Osteocyte (in vitro differentiated cells): ENCODE data around the gene LARGE1. TPM values are rescaled to one million over a fixed set of nuclear protein-coding genes. Genes with fewer than 3 reads are reported as not detected.

Source experiments
- DNase-seq: peaks from one replicate; pipeline ENCODE4 v3.0.0; 2021; ENCODE audit warnings: mixed read lengths; ENCODE audit not compliant: unreplicated experiment; ENCODE audit errors: extremely low spot score
- H3K27ac Mint-ChIP-seq: one replicate; pipeline ENCODE4 v1.8.0; 2021; ENCODE audit warnings: mild to moderate bottlenecking, mixed read lengths; ENCODE audit not compliant: unreplicated experiment
- H3K27me3 Mint-ChIP-seq: one replicate; pipeline ENCODE4 v1.8.0; 2021; ENCODE audit warnings: mixed read lengths; ENCODE audit not compliant: unreplicated experiment
- H3K36me3 Mint-ChIP-seq: one replicate; pipeline ENCODE4 v1.8.0; 2021; ENCODE audit warnings: mixed read lengths; ENCODE audit not compliant: unreplicated experiment
- H3K4me1 Mint-ChIP-seq: one replicate; pipeline ENCODE4 v1.8.0; 2021; ENCODE audit warnings: mixed read lengths; ENCODE audit not compliant: unreplicated experiment
- H3K4me3 Mint-ChIP-seq: one replicate; pipeline ENCODE4 v1.8.0; 2021; ENCODE audit warnings: mild to moderate bottlenecking, moderate library complexity, mixed read lengths; ENCODE audit not compliant: unreplicated experiment
- H3K9me3 Mint-ChIP-seq: one replicate; pipeline ENCODE4 v1.8.0; 2021; ENCODE audit warnings: mixed read lengths; ENCODE audit not compliant: unreplicated experiment
- CTCF ChIP-seq: fragments of 200-600 bp; sonication (generic); IDR thresholded peaks from 2 replicates; pipeline ENCODE4 v1.5.0; 2021; ENCODE audit warnings: antibody characterized with exemption, mild to moderate bottlenecking, moderate library complexity
- total RNA-seq: library from RNA; stranded (reverse); gene quantifications from 2 replicates; pipeline ENCODE4 v1.2.1, GENCODE V29; 2021

LARGE1 gene
- total RNA-seq, 1 donor from 2014 or later: 17.6 TPM

GRCh38 chr22:33726294-33726734 is 194.0 kb downstream of the LARGE1 start:
- Mint-ChIP-seq H3K27me3 (no peaks in the 10 kb centered on the region), H3K4me1 (peaks cover 10% of the 10 kb centered on the region), H3K4me3 (no peak overlapping the region), H3K27ac (no peak overlapping the region), H3K36me3 (no peaks in the 10 kb centered on the region), H3K9me3 (no peaks in the 10 kb centered on the region)
- TF ChIP-seq CTCF: no peak
- no peak for DNase-seq

- peaks cover 10% of the 10 kb centered on the region for H3K4me1 Mint-ChIP-seq
- DNase-seq: no peak
- no peak overlapping the region for H3K4me3 Mint-ChIP-seq
- no peaks in the 10 kb centered on the region for H3K9me3 Mint-ChIP-seq
- no peaks in the 10 kb centered on the region for H3K27me3 Mint-ChIP-seq
- H3K27ac Mint-ChIP-seq: no peak overlapping the region
- no peak for TF ChIP-seq CTCF
- H3K36me3 Mint-ChIP-seq: no peaks in the 10 kb centered on the region
Measured at GRCh38 chr22:33723915-33724314, 196.4 kb downstream of the LARGE1 start.

- Mint-ChIP-seq H3K27me3 (no peaks in the 10 kb centered on the region), H3K36me3 (no peaks in the 10 kb centered on the region), H3K9me3 (peaks cover 4% of the 10 kb centered on the region), H3K4me1 (peaks cover 10% of the 10 kb centered on the region), H3K27ac (no peak overlapping the region), H3K4me3 (no peak overlapping the region)
- TF ChIP-seq CTCF: no peak
- no peak for DNase-seq
Measured at GRCh38 chr22:33722816-33723215, 197.5 kb downstream of the LARGE1 start.

GRCh38 chr22:33720166-33720878 is 200.0 kb downstream of the LARGE1 start:
- no peaks in the 10 kb centered on the region for H3K27me3 Mint-ChIP-seq
- no peaks in the 10 kb centered on the region for H3K36me3 Mint-ChIP-seq
- H3K4me1 Mint-ChIP-seq: no peaks in the 10 kb centered on the region
- no peak overlapping the region for H3K27ac Mint-ChIP-seq
- H3K9me3 Mint-ChIP-seq: peaks cover 12% of the 10 kb centered on the region
- no peak for DNase-seq
- no peak overlapping the region for H3K4me3 Mint-ChIP-seq
- TF ChIP-seq CTCF: no peak

- H3K36me3 Mint-ChIP-seq: peaks cover 4% of the 10 kb centered on the region
Measured at GRCh38 chr22:33717694-33718396, 202.4 kb downstream of the LARGE1 start.

More at GRCh38 chr22:33717694-33718396, 202.4 kb downstream of the LARGE1 start:
- Mint-ChIP-seq H3K27me3 (no peaks in the 10 kb centered on the region), H3K9me3 (peaks cover 31% of the 10 kb centered on the region), H3K4me1 (no peaks in the 10 kb centered on the region), H3K27ac (no peak overlapping the region), H3K4me3 (no peak overlapping the region)
- no peak for TF ChIP-seq CTCF
- no peak for DNase-seq
